Upper lobe of right lung (tissue), 1 donor: Measurements from ENCODE around the gene PRRC2A. TPM values are rescaled to one million over a fixed set of nuclear protein-coding genes. Genes with fewer than 3 reads are reported as not detected.

Source experiments
- ATAC-seq: fragments of 200-7000 bp; cut with Tn5 transposase; one replicate; pipeline ENCODE4 v1.9.1; 2020; ENCODE audit warnings: mild to moderate bottlenecking, moderate library complexity
- DNase-seq: peaks from one replicate; pipeline ENCODE4 v3.0.0-alpha.2; 2020
- H3K27ac ChIP-seq: fragments of 200-600 bp; one replicate; pipeline ENCODE4 v1.8.0; 2022
- H3K27me3 ChIP-seq: fragments of 200-600 bp; one replicate; pipeline ENCODE4 v1.8.0; 2022; ENCODE audit warnings: mild to moderate bottlenecking
- H3K36me3 ChIP-seq: fragments of 200-600 bp; one replicate; pipeline ENCODE4 v1.8.0; 2022
- H3K4me1 ChIP-seq: fragments of 200-600 bp; one replicate; pipeline ENCODE4 v1.8.0; 2022
- H3K4me3 ChIP-seq: fragments of 200-600 bp; one replicate; pipeline ENCODE4 v1.8.0; 2022; ENCODE audit warnings: mild to moderate bottlenecking
- H3K9me3 ChIP-seq: fragments of 200-600 bp; one replicate; pipeline ENCODE4 v1.8.0; 2022
- CTCF ChIP-seq: fragments of 200-600 bp; IDR thresholded peaks from one replicate; pipeline ENCODE4 v1.8.0; 2022; ENCODE audit warnings: antibody characterized with exemption
- intact Hi-C: fragments of 100-400 bp; cut with DNase I; formaldehyde crosslinking; loops from one replicate; pipeline ENCODE4 v1.11.0; 2022
- total RNA-seq: library from RNA; stranded (reverse); fragmentation: NEBNext Ultra II Directional; extraction: Animal tissue kit (Norgen Biotek cat#: 25700); gene quantifications from one replicate; pipeline ENCODE4 v1.2.1, GENCODE V29; 2021
- donor health status: DM: no; HTN: yes; CAD: no; lungs with severe emphysema.

Gene PRRC2A
- total RNA-seq, 1 donor from 2014 or later: 138 TPM

- Histone ChIP-seq H3K4me1 (peaks cover 33% of the 10 kb centered on the region), H3K36me3 (peaks cover 63% of the 10 kb centered on the region), H3K27me3 (no peaks in the 10 kb centered on the region), H3K4me3 (peak overlapping the region; percentile 63), H3K9me3 (no peaks in the 10 kb centered on the region), H3K27ac (peak overlapping the region; percentile 93)
- TF ChIP-seq CTCF: no peak
- ATAC-seq: no peak
- intact Hi-C loops: no loop called here
- no peak for DNase-seq
Observed at GRCh38 chr6:31666337-31666965, 45.9 kb downstream of the PRRC2A start.

GRCh38 chr6:31669676-31670075, 49.2 kb downstream of the PRRC2A start, which contains the start of gene LY6G5B:
TSS of gene LY6G5B (plus strand) at chr6:31669976. CDS start at chr6:31670951, 975 bp downstream.
- no peaks in the 10 kb centered on the region for H3K9me3 ChIP-seq
- no peak within 1 kb of the TSS for H3K4me3 ChIP-seq
- DNase-seq (no peak), ATAC-seq (no peak)
- intact Hi-C loops: no loop called here
- H3K27ac ChIP-seq: no peak within 1 kb of the TSS
- peaks cover 13% of the 10 kb centered on the region for H3K4me1 ChIP-seq
- H3K36me3 ChIP-seq: peaks cover 67% of the 10 kb centered on the region
- H3K27me3 ChIP-seq: no peaks in the 10 kb centered on the region
- TF ChIP-seq CTCF: no peak

GRCh38 chr6:31676322-31676903, 55.9 kb downstream of the PRRC2A start:
- no peaks in the 10 kb centered on the region for H3K27me3 ChIP-seq
- no peak overlapping the region for H3K4me3 ChIP-seq
- DNase-seq: no peak
- no peak overlapping the region for H3K27ac ChIP-seq
- H3K36me3 ChIP-seq: peaks cover 21% of the 10 kb centered on the region
- intact Hi-C loops: no loop called here
- no peaks in the 10 kb centered on the region for H3K9me3 ChIP-seq
- peaks cover 11% of the 10 kb centered on the region for H3K4me1 ChIP-seq
- no peak for TF ChIP-seq CTCF
- no peak for ATAC-seq

GRCh38 chr6:31676904-31677303, 56.4 kb downstream of the PRRC2A start:
- TF ChIP-seq CTCF: no peak
- Histone ChIP-seq H3K4me1 (peaks cover 16% of the 10 kb centered on the region), H3K9me3 (no peaks in the 10 kb centered on the region), H3K27ac (no peak overlapping the region), H3K4me3 (no peak overlapping the region), H3K36me3 (peaks cover 16% of the 10 kb centered on the region), H3K27me3 (no peaks in the 10 kb centered on the region)
- no peak for ATAC-seq
- DNase-seq: no peak
- intact Hi-C loops: no loop called here

GRCh38 chr6:31677955-31678354, 57.4 kb downstream of the PRRC2A start:
- intact Hi-C loops: no loop called here
- ATAC-seq: no peak
- TF ChIP-seq CTCF: no peak

More at GRCh38 chr6:31677955-31678354, 57.4 kb downstream of the PRRC2A start:
- Histone ChIP-seq H3K4me3 (no peak overlapping the region), H3K27ac (no peak overlapping the region), H3K27me3 (no peaks in the 10 kb centered on the region), H3K36me3 (peaks cover 5% of the 10 kb centered on the region), H3K4me1 (peaks cover 20% of the 10 kb centered on the region), H3K9me3 (no peaks in the 10 kb centered on the region)
- DNase-seq: no peak
